T-helper 2 cell treated with Interferon-gamma antibody and Interleukin-4, amounts not matched to agents 100 ng/mL and 5 ng/mL, for 36 hours (primary cell): Measurements from ENCODE around the gene EPB41L4A. TPM values are rescaled to one million over a fixed set of nuclear protein-coding genes. Genes with fewer than 3 reads are reported as not detected.

Experiments
- intact Hi-C: fragments of 100-400 bp; cut with micrococcal nuclease; formaldehyde crosslinking; loops from one replicate; pipeline ENCODE4 v1.15.1; 2023
- total RNA-seq: library from RNA; stranded (reverse); gene quantifications from 2 replicates; pipeline ENCODE4 v1.2.3, GENCODE V29; 2022

EPB41L4A gene
- total RNA-seq, 1 donor from 2014 or later = 0.70 TPM

DNA sequence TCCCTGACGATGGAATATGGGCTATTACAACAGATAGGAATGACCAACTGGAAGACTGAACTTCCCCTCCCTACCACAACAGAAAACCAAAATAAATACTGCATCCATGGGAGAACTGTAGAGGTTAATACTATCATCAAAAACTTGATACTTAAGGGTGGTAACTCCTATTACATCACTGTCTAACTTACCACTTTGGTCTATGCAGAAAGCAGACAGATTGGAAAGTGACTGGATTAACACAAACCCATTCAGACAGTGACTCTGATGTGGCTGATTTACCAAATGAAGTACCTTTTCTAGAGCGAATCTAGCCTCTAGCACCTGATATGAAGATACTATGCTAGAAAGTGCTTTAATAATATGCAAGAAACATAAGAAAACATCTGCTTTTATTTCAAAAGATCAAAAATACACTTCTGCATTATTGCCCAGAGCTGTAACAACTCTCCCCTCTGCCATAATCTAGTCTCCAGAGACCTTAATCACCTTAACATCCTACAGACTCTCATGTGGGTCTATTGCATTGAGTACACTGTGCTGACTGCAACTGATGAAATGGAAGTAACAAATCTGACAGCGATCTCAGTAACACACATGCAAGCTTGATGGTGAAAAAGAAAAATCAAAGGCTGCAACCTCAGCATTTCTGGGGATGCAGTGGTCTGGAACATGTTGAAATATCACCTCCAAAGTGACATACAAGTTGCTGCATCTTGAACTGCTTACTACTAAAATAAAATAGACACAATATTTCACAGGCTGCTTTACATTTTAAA lies 62.7 kb downstream of the EPB41L4A start:
- intact Hi-C loops = no loop called here

DNA sequence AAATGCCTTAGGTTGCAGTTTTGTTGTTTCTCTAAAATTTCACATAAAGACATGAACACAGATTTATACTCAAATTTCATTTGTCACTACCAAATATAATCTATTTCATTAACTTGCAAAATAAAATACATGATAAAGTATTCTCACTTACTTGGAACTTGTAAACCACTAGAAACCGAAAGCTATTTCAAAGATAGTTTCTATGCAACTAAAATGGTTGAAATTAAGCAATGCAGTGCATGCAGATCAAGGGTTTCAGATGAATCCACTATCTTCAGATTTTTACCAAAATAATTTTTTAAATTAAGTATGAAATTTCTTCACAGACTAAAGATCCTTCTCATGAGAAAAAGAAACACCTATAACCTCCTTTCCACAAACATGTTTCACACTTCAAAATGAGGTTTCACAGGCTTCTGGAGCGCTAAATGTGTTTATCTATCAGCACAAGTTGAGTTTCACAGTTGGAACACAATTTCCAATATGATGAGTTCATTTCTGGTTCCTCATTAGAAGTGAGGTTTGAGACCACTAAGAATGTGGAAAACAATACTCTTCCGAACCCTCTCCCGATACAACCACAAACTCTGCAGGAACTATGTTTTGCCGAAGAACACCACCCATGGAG lies 63.9 kb downstream of the EPB41L4A start:
- intact Hi-C loops = no loop called here

DNA sequence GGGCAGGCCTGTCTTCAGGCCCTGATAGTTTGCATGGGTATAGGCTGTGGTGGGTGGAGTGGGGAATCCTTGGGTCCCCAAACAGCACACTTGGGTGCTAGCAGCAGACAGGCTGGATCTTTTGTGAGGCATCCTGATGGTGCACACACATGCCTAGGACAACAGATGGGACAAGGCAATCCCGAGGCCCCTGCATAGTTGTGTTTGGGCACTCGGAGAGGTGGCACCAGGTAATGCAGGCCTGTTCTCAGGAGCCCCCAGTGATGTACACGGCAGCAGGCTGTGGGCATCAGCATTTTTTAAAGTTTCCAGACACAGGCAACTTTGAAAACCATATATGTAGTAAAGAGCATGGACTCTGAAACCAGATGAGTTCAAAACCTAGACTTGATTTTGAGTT lies 65.4 kb downstream of the EPB41L4A start:
- intact Hi-C loops = no loop called here

- intact Hi-C loops = no loop called here
Measured at GRCh38 chr5:112351225-112351624, 67.9 kb downstream of the EPB41L4A start.

- intact Hi-C loops = no loop called here
Measured at GRCh38 chr5:112350626-112351025, 68.5 kb downstream of the EPB41L4A start.

DNA sequence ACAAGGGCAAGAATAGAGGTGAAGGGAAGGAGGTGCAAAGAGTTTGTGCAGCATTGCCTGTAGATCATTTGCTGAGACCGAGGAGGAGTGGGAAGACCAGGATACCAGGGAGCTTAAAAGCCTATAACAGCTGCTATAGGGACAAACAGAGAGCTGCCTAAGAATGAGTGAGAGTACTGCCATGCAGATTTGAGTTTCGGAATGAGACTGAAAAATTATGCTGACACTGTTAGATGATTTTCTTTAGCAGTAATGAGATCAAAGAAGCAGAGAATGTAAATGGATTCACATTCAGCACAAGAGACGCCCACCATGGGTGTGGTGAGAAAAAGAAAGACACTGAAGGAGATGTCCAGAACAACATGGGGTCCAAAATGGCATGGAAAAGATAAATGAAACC lies 69.7 kb downstream of the EPB41L4A start:
- intact Hi-C loops = no loop called here

GRCh38 chr5:112348915-112349314 lies 70.2 kb downstream of the EPB41L4A start:
- intact Hi-C loops = no loop called here

DNA sequence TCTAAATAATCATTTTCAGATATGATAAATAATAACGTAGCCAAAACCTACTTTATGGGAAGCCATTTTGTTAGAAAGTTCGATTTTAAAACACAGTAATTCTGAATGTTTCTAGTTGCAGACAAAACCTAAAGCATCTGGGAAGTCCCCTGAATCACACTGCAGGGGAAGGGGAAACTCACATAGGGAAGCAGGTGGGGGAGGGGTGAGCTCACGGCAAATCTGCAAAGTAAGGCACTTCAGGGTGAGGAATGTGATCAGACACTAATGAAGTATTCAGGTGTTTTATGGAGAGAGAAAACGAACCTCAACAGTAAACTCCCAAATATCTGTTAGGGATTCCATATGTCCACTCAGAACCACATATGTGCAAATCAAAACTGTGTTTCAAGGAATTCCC lies 70.7 kb downstream of the EPB41L4A start:
- intact Hi-C loops = no loop called here

DNA sequence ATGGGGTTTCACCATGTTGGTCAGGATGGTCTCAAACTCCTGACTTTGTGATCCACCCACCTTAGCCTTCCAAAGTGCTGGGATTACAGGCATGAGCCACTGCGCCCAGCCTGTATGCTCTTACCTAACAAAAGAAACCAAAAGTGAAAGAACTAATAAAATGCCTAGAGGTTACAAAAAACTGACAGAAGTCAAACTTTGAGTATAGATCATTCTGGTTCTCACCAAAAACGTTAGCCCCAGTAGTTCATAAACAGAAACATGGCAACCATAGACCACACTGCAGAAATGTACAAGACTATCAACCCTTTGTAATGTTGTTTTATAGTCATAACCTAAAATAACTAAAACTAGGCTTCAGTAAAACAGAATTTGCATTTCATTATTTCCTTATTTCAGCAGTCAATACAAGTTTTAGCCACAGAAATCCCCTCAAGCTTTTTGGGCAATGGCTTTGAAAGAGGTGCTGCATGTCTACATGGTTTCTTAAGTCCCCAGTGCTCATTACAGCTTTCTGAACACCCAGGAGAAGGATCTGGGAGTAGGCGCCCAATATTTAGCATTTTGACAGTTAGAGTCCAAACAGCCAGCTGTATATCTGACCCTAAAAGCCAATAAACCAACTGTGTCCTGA lies 72.5 kb downstream of the EPB41L4A start:
- intact Hi-C loops = no loop called here

DNA sequence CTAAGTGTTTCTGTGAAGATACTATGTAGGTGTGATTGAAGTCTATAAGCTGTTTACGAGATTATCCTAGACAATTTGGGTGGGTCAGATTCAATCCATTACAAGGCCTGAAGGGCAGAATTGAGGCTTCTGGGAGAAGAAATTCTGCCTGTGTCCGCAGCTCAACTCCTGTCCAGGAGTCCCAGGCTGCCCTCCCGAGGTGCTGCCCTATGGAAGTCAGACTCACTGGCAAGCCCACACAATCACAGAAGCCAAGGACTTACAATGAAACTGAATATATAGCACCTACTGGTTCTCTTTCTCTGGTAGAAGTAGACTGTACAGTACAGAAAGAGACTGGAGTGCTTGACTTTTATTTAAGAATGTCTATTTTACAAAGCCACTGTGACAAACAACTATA lies 74.5 kb downstream of the EPB41L4A start:
- intact Hi-C loops = no loop called here

GRCh38 chr5:112342389-112342788 lies 76.7 kb downstream of the EPB41L4A start:
- intact Hi-C loops = no loop called here

DNA sequence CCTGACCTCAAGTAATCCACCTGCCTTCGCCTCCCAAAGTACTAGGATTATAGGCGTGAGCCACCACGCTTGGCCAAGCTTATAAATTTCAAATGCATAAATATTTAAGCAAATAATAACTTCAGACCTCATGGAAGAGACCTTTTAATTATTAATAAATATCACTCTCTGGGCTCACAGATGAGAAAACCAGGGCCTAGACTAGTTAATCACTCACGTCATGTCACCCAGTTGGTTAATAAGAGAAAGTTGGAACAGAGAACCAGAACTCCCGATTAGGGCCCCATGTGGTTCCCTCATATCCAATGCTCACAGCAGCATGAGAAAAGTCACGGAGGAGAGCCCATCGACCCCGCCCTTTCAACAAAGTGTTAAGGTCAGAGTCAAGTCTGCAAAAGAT lies 79.3 kb downstream of the EPB41L4A start:
- intact Hi-C loops = no loop called here

GRCh38 chr5:112338681-112339337 lies 80.3 kb downstream of the EPB41L4A start:
- intact Hi-C loops = no loop called here

GRCh38 chr5:112333331-112333781 lies 85.7 kb downstream of the EPB41L4A start:
- intact Hi-C loops = no loop called here

- intact Hi-C loops = no loop called here
Measured at GRCh38 chr5:112331892-112332291, 87.2 kb downstream of the EPB41L4A start.

DNA sequence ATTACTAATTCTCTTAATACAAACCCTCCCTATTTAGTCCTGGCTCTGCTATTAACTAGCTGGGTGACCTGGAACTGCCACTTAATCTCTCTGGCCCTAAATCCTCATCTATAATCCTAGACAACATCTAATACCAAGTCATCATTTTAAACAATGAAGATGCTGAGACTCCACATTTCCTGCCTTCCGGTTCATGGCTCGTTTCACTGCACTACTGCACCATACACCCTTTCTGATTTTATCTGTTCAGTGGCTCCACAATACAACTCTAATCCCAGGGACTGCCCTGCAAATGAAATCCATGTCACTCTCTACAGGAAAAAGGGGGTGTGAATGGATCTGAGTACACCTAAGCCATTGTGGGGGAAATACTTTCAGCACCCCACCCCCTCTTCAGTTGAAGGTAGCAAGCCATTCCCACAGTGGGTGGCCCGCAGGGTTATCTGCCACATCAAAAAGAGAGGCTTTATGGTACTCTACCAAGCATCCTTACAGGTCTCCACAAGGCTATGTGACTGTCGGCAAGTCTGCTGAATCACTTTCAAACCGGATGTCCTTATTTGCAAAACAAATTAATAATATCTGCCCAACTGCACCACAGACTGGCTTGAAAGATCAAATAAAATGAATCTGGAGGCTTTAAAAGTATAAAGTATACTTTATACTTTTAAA lies 89.5 kb downstream of the EPB41L4A start:
- intact Hi-C loops = no loop called here

- intact Hi-C loops = no loop called here
Measured at GRCh38 chr5:112323166-112323565, 95.9 kb downstream of the EPB41L4A start.

DNA sequence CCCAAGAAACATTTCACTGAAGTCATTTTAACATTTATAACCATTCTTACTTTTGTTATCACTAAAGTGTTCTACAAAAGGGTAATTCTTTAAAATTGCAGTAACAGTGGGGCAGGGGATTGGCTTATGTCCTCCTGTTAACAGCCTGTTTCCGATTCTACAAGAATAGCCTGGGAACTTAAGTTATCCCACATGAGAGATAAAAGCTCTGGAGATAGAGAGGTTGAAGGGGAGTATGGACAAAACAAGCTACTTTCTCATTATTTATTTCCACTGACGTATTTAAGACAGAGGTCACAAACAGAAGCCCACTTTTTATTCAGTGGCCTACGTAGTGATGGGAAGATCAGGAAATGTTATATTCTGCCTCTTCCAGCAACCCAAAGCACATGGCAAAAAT lies 98.7 kb downstream of the EPB41L4A start:
- intact Hi-C loops = no loop called here

DNA sequence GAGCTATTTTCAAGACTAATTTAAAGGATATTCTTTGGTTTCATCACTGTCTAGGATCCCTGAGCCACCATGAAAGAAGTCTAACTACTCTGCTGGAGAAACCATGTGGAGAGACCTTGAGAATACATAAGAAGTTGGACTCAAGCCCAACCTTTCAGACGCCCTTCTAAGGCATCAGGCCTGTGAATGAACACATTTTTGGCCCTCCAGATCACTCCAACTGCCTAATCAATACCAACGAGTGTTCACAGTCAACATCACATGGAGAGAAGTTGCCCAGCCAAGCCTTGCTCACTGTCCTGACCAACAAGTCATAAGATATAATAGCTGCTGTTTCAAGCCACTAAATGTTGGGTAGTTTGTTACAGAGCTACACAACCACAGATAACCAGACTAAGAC lies 100.7 kb downstream of the EPB41L4A start:
- intact Hi-C loops = no loop called here

DNA sequence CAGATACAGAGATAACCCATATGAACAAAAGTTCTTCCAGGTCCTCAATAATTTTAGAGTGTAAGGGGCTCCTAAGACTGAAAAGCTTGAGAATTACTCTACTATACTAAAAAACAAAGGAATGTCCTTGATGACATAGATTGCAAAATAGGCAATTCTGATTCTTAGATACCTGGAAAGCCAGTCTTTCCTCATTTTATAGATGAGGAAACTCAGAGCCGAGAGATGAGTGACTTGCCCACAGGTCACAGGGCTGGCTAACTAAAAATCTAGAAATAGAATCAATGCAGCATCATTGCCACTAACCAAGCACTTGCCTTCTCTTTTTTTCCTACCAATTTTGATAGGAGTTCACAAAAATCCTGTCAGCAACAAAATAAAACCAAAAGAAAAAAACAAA lies 101.2 kb downstream of the EPB41L4A start:
- intact Hi-C loops = no loop called here

- intact Hi-C loops = no loop called here
Measured at GRCh38 chr5:112316731-112317130, 102.3 kb downstream of the EPB41L4A start.
